ENCODE results near the gene HMGB1. TPM values are rescaled to one million over a fixed set of nuclear protein-coding genes. Genes with fewer than 3 reads are reported as not detected.
A peak's percentile ranks its signal among the peaks of the same experiment; 100 is the strongest.

Gene HMGB1
- total and polyA plus RNA-seq, 2 experiments from 2014 or later: 727 to 2,970 TPM

- Mint-ChIP-seq H3K36me3 (ENCODE audit: low read depth) (no peaks in the 10 kb centered on the region), H3K27ac (no peak overlapping the region), H3K27me3 (ENCODE audit: insufficient read depth, low read depth, poor library complexity) (peaks cover 7% of the 10 kb centered on the region), H3K4me3 (no peak overlapping the region), H3K9me3 (no peaks in the 10 kb centered on the region), H3K4me1 (peaks cover 4% of the 10 kb centered on the region)
- Histone ChIP-seq H3F3A (replicated peaks; ENCODE audit: low read depth) (no peaks in the 10 kb centered on the region; the same call in 1 of the 2 replicates), H3K9me2 (ENCODE audit: insufficient read depth) (no peaks in the 10 kb centered on the region), H3K4me1 (ENCODE audit: insufficient read depth) (peaks cover 4% of the 10 kb centered on the region), H2AFZ (peak overlapping the region; percentile 52; the same call in 1 of the 2 replicates), H3K36me3 (ENCODE audit: insufficient read depth) (no peaks in the 10 kb centered on the region), H3K79me2 (replicated peaks; ENCODE audit: insufficient read depth) (no peaks in the 10 kb centered on the region), H3K27me3 (ENCODE audit: insufficient read depth) (0 out of 2 replicates have a peak, but pooled peaks cover 9% of the 10 kb centered on the region), H3K27ac (ENCODE audit: low read depth) (no peak overlapping the region), H4K20me1 (replicated peaks; ENCODE audit: insufficient read depth) (no peaks in the 10 kb centered on the region), H3K4me3 (no peak overlapping the region), H3K4me2 (no peak overlapping the region)
- no peak for DNase-seq (ENCODE audit: low spot score)
- ATAC-seq: no peak
- TF ChIP-seq ZNF331 (CRISPR knock-in tag; IDR thresholded peaks at IDR 0.05; ENCODE audit: low read depth) (no peak), CREB1 (CRISPR knock-in tag; IDR thresholded peaks at IDR 0.05; ENCODE audit: low read depth) (no peak), POLR2AphosphoS5 (IDR thresholded peaks at IDR 0.05; ENCODE audit: low read depth) (no peak), STAT1 (IDR thresholded peaks at IDR 0.05; ENCODE audit: unreplicated experiment) (no peak), REST (IDR thresholded peaks at IDR 0.05; ENCODE audit: unreplicated experiment) (no peak), CTCF (conservative IDR thresholded peaks at IDR 0.05; ENCODE audit: low read depth in 2 of 2) (no peak), ETS1 (IDR thresholded peaks at IDR 0.05) (no peak), NANOG (IDR thresholded peaks at IDR 0.05; ENCODE audit: borderline replicate concordance) (no peak), ZNF462 (CRISPR knock-in tag; IDR thresholded peaks at IDR 0.05) (no peak), ZNF114 (CRISPR knock-in tag; IDR thresholded peaks at IDR 0.05) (no peak), JUNB (IDR thresholded peaks at IDR 0.05; ENCODE audit: unreplicated experiment) (no peak), EZH2phosphoT487 (IDR thresholded peaks at IDR 0.05; ENCODE audit: unreplicated experiment) (no peak), EZH2 (IDR thresholded peaks at IDR 0.05; ENCODE audit: low read depth, unreplicated experiment) (no peak)
These were observed 50.2 kb downstream of the HMGB1 start for GRCh38 chr13:30415430-30416030.
